Cerebellar cortex (tissue), 1 donor: ENCODE results near the gene STK4.
"Not testable (repeated sequence)": the region's sequence is repeated elsewhere in the genome, so short reads cannot be mapped to it uniquely, and the experiment has no call there.

Experiments
- DNase-seq: peaks from one replicate; pipeline ENCODE4 v3.0.0-alpha.2; 2015; ENCODE audit warnings: low spot score

The STK4 gene

DNA sequence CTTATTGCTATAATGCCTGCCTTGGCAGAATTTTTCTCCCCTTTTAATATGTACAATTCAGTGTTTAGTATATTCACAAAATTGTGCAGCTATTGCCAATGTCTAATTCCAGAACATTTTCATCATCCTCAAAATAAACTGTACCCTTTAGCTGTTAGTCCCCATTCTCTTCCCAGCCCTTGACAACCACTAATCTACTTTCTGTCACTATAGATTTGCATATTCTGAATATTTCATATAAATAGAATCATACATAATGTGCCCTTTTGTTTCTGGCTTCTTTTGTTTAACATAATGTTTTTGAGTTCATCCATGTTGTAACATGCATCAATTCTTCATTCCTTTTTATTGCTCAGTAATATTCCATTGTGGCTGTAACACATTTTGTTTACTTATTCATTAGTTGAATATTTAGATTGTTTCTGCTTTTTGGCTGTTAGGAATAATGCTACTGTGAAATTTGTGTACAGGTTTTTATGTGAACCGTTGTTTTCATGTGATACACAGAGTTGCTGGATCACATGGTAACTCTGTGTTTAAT lies 22.4 kb downstream of the STK4 start:
- no peak for DNase-seq

DNA sequence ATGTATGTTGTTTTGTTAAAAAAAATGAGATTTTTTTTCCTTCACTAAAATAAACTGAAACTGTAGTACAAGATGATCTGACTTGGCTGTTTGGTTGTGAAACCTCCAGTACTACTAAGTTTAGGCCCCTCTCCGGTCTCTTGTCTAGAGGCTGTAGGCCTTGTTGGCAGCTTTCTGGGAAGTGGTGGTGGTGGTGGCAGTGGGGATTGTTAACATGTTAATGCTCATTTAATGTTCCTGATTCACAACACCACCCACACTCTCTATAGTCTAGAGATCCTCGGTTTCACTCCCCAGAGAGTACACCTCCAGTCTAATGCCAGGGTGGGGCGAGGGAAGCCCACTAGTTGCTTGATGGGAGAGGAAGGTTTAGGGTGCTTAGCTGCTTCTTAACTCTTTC lies 24.1 kb downstream of the STK4 start:
- no peak for DNase-seq

DNA sequence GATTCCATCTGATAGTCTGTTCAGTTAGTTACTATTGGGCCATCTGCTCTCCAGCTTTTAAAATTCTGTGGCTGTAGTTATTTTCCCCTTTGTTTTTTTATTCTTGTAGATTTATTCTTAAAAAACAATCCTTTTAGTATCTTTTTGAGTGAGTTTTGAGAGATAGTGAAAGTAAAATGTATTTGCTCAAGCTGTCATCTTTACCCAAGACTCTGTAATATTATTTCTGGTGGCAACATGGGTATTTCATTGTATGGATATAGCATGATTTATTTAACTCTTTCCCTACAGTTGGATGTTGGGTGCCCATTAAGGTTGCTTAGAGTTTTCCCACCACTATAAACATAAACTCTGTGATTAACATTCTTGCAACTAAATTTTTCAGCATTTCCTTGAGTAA lies 24.6 kb downstream of the STK4 start:
- no peak for DNase-seq

DNA sequence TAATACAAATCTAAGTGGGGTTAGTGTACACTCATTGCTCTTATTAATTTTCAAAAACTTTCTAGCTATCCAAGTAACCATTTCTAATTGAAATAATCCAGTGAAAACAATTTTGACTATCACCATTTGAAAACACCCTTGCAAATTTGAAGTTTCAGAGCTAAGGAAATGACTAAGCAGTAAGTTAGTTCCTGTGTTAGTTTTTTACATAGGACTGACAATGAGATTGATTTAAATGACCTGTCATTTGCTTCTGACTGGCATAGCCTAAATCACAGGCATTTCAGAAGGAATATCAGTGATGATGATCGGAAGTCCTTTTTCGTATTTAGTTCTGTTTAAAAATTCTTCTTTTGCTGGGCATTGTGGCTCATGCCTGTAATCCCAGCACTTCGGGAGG lies 27.0 kb downstream of the STK4 start:
- DNase-seq = no peak

DNA sequence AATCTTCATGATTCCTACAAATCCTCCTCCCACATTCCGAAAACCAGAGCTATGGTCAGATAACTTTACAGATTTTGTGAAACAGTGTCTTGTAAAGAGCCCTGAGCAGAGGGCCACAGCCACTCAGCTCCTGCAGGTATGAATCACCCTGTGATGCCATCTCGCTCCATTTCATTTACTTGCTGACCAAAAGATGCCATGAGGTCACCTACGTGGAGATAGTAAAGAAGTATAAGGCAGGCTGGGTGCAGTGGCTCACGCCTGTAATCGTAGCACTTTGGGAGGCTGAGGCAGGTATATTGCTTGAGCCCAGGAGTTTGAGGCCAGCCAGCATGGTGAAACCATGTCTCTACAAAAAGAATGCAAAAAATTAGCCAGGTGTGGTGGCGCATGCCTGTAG lies 30.9 kb downstream of the STK4 start:
- DNase-seq = no peak

DNA sequence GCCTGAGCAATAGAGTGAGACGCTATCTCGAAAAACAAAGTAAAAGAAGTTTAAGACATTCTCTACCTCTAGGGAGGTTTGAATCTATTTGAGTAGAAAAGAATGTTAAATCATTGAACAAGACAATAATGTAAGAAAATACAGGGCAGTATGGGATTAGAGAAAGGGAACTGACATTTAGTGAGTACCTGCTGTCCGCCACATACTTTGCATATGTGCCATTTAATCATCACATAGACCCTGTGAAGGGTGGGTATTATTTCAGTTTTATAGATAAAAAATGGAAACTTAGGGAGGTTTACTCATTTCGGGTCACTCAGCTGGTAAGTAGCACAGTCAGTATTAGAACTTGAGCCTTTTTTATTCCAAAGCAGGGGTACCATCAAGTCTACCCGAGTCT lies 31.4 kb downstream of the STK4 start:
- no peak for DNase-seq

DNA sequence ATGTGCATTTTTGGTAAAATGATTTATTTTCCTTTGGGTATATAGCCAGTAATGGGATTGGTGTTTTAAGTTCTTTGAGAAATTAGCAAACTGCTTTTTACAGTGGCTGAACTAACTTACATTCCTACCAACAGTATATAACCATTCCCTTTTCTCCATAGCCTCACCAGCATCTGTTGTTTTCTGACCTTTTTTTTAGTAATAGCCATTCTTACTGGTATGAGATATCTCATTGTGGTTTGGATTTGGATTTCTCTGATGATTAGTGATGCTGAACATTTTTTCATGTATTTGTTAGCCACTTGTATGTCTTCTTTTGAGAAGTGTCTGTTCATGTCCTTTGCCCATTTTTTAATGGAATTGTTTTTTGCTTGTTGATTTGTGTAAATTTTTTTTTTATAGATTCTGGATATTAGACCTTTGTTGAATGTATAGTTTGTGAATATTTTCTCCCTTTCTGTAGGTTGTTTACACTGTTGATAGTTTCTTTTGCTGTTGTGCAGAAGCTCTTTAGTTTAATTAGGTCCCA lies 42.3 kb downstream of the STK4 start:
- DNase-seq = no peak

DNA sequence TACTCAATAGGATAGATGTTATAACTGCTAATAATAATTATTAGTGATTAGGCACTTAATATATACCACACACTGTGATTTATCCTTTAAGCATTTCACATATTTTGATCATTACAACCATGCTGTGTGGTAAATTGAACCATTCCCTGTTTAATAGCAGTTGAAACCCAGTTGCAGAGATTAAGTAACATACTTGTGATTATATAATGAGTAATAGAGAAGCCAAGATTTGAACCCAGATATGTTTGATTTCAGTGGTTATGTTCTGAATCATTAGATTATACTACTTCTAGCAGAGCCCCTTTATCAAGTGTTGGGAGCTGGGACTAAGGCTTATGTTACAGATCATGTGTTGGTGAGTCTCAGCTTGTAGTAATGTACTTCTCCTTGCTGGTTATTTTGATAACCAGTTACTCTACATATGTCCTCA lies 44.1 kb downstream of the STK4 start:
- DNase-seq = peak; percentile 15

DNA sequence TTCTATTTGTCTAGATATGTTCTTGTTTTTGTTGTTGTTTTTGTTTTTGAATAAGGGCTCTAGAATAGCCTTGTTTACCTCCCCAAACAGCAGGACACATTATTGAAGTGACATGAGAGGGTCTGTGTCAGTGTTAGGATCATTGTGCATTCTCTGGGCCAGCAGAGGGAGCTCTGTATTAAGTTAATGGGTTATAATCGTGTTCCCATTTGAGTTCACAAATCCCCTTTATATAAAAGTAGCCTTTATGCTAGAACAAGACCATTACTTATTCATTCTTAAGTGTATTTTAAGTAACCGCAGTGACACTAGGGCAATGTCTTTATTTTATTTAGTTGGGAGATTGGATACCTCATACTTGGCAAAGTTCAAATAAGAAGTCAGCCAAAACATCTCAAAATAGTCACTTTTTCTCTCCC lies 44.8 kb downstream of the STK4 start:
- DNase-seq = peak; percentile 80

DNA sequence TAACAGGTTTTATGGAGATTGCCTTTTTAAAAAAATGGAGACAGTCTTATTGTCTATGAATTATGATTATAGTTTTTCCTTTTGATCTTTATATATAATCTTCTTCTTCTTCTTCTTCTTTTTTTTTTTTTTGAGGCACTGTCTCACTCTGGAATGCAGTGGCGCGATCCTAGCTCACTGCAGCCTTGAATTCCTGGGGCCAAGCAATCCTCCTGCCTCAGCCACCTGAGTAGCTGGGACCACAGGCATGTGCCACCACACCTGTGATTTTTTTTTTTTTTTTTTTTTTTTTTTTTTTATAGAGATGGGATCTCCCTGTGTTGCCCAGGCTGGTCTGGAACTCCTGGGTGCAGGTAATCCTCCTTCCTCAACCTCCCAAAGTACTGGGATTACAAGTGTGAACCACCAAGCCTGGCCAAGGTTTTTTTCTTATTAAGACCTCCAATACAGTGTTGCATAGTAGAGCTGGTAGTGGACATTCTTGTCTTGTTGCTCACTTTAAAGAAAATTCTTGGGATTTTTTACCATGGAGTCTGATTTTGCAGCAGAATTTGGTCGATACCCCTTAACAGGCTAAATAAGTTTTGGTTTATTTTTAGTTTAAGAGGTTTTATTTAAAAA lies 46.5 kb downstream of the STK4 start:
- DNase-seq = no peak

DNA sequence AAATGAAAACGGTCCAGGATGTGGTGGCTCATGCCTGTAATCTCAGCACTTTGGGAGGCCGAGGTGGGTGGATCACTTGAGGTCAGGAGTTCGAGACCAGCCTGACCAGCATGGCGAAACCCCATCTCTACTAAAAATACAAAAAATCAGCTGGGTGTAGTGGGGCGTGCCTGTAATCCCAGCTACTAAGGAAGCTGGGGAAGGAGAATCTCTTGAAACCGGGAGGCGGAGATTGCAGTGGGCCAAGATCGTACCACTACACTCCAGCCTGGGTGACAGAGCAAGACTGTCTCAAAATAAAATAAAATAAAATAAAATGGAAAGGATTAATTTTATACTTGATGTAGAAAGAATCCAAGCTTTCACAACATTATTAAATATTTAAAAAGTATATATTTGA lies 47.8 kb downstream of the STK4 start:
- DNase-seq = not testable (repeated sequence)

DNA sequence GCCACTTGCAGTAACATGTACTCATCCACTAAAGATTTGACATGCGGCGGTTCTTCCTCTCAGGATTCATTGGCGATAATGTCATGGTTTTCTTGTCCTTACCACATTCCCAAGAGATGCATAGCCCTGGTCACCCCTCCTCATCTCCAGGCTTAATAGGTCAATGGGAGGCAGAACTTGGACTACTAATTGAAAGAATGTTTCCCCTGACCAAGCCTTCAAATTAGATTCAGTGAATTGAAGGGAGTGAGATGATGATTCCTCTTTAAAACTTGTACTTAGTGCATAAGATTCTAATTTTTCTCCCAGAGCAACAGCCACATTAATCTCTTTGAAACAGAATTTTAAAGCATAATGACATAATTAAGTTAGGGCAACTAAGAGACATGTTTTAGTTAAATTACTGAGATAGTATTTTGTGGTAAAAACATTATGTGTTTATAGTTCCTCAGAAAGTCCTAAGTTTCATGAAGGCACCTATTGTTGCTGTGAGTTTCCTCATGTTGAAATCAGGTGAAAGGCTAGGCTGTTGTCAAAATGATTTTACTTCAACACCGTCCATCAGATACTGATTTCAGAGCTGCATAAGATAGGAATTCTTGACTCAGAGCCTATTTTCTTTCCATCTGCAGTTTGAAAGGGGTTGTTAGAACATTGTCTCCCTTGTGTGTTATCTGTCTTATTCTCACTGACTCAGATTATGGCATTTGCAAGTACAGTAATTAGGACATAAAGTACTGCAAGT lies 48.5 kb downstream of the STK4 start:
- no peak for DNase-seq

DNA sequence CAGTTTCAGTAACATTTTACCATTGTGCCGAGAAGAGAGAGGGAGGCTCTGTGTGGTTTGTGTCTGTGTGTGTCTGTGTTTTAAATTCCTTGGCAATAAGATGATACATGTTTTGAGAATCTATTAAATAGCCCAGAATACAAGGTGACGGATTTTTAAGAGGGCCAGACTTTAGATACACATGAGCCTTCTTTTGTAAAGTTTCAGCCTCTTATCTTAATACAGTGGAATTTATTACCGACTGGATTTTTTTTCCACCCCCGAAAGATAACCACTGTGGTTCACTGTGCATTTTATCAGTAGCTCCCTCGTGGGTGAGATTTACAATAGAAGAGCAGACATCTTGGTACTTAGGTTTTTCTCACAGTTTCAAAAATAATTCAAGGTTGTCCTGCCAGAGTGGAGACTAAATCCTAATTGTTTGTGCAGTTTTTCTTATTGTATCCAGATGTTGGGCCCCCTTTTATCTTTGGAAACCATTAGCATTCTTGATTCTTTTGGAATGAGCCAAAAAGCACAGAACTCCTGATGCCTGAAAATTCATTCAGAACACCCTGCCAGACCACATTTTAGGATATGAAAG lies 49.9 kb downstream of the STK4 start:
- no peak for DNase-seq

DNA sequence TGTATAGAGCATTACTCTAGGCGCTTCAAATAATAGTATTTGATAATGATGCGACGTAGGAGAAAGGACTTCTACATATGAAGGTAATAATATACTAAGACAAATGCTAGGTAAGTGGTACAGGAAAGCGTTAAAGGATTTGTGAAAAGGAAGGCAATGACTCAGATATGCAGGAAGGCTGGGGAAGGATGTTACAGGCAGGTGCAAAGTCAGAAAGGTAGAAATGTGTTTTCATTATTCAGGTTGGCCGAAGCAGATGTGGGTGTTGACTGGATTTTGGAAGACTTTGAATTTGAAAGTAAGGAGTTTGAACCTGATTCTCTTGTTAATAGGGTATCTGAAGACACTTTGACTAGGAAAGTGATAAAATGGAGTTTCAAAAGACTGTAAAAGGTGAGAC lies 51.0 kb downstream of the STK4 start:
- DNase-seq = no peak

DNA sequence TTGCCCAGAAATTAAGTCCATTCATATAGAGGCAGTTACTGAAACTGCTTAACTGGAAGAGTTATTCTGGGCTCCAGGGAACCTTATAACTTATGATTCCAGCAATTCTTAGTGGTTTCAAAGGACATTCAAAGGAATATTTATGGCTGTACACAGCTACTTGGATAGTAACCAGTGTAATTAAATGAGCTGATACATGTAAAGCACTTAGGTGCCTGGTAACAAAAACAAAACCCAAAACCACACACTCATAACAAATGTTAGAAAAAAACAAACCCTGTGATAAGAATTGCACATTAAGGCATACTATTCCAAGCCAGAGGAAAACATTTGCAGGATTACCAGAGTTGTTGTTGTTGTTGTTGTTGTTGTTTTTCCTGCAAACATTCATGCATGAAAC lies 51.5 kb downstream of the STK4 start:
- no peak for DNase-seq

DNA sequence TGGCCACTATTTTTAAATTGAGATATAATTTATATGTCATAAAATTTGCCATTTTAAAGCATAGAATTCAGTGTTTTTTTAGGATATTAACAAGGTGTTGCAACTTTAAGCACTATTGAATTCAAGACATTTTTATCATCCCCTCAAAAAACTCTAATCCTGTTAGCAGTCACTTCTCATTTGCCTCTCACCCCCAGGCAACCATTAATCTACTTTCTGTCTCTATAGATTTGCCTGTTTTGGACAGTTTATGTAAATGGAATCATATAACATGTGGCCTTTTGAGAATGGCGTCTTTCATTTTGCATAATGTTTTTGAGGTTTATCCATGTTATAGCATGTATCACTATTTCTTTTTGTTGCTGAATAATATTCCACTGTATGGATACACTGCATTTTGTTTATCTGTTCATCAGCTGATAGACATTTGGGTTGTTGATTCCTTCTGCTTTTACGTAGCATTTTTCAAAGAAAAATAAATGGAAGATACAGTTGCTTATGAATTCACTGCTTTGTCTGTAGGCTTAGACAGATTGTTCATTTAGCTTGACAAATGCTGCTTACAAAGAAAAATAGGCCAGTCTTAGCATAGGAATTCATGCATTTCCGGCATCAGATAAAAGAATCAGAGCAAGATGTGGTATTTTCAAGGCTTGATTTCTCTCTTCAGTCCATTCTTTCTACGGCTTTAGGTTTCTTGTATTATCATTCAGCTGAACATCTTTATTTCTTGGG lies 52.9 kb downstream of the STK4 start:
- no peak for DNase-seq

DNA sequence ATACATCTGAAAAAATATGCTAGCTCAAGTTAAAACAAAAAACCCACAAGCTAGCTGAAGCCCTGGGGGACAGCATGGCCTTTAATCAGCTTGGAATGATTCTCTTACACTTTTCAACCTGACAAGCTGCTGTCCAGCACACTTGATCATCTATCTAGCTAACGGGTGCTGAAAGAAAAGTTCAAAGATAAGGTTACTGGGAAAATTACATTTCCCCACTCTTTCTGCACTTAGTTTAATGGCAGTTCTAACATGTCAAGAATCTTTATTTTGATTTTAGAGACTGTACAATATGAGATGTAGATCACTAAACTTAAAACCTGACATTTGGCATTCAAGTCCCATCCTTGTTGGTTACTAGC lies 53.4 kb downstream of the STK4 start:
- DNase-seq = no peak

DNA sequence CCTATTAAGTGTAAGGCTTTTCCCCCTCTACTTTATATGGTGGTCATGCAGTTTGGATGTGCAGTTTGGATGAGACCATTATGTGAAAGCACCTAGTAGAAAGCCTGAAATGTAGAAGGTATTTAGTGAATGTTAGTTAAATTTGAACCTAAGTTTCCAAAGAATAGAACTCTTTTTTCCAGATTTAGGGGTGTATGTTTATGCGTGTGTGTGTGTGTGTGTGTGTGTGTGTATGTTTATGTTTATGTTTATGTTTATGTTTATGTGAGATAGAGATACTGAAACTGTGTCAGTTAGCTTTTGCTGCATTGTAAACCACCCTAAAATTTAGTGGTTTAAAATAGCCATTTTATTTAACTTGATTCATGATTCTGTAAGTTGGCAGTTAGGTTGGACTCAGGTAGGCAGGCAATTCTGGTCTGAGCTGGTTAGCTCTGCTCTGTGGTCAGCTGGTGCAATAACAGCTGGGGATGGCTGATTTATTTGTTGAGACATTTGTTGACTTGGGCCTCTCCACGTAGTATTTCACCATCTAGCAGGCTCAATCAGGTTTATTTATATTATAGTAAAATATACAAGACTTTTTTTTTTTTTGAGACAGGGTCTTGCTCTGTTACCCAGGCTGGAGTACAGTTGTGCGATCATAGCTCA lies 54.0 kb downstream of the STK4 start:
- DNase-seq = no peak

DNA sequence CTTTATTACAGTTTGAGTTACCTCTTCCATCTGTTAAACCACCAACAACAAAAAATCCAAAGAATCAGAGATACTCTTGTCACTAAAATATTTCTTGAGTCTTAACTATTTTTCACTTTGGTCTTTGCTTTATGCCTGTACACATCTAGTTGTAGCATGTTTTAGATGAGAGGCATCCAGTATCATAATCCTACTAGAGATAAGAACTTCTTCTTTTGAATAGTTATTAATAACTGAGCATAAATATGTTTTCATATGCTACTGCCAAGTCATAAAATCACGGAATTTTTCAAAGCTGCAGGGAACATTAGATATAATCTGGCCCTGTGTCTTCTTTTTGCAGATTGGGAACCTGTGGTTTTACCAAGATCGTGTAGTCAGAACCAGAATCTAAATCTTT lies 55.3 kb downstream of the STK4 start:
- DNase-seq = no peak

DNA sequence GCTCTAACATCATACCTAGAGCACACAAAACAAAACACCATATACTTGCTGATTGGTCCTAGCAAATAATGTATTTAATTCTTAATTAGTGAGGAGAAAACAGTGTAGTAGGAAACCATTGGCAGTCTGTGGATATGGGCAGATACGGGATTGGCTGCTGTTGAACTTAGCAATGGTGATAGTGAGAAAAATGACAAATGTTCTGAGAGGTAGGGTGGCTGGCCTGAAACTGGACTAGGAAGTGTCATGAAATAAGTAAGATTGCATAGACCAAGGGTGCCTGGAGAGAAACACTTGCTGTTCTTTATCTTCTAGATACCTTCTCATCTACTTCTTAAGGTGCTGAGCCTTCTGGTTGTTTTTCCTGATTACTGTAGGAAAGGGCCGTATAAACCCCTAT lies 56.8 kb downstream of the STK4 start:
- DNase-seq = not testable (repeated sequence)

DNA sequence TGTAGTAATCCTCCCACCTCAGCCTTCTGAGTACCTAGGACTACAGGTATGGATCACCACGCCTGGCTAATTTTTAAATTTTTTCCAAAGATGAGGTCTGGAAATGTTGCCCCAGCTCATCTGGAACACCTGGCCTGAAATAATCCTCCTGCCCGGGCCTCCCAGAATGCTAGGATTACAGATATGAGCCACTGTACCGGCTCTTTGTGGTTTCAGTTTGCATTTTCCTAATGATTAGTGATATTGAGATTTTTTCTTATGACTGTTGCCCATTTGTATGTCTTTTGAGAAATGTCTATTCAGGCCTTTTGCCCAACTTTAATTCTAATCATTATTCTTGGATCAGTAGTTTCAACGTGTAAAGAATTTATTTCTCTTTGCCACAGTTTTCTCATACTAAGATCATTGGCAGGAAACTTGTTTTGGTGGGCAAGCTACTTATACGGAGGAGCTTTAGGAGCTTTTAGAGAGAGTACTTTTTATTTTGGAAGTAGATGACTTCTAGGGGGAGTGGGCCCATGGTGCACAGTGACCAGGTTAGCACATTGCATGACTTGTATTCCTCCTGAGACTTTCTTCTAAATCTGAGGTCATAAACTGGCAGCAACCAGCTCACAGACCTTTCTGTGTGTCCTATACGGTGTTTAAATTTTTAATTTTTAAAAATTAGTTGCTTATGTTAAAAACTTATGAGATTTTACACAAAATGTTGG lies 62.3 kb downstream of the STK4 start:
- no peak for DNase-seq
